Stimulated activated CD4-positive, alpha-beta T cell treated with anti-CD3 and anti-CD28 coated beads, TNF-alpha, amount 100 ng/mL, for 1 hour (primary cell): ENCODE data around the gene SCGB1C1.
A peak's percentile ranks its signal among the peaks of the same experiment; 100 is the strongest.
"Not testable (repeated sequence)": the region's sequence is repeated elsewhere in the genome, so short reads cannot be mapped to it uniquely, and the experiment has no call there.

Experiments used
- DNase-seq, 3 donors: peaks; one replicate each; pipeline ENCODE4 v3.0.0-alpha.2; 2020; ENCODE audit warnings: low read depth in 3 of 3, low spot score in 1 of 3

The SCGB1C1 gene

DNA sequence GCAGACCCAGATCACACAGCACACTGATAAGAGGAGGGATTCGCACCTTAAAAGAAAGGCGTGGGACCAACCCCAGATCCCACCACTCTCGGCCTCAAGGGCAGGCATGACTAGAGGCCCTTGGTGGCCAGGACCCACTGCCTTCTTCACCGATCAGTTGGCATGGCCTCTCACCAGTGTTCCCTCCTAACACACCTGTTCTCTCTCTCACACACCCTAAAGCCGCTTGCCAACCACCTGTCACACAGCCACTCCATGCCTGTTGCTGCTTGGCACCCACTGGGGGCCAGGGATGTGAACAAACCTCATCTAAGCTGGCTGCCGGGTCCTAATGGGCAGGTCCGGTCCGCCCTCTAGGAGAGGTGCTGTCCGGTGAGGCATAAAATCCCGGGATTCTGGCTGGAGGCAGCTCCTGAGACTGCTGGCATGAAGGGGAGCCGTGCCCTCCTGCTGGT, at the start of gene SCGB1C1:
SCGB1C1 (plus strand) TSS at position 405 of the 455 bp plus-strand sequence; CDS start at position 427, 22 bp downstream.
- DNase-seq = not testable (repeated sequence)

DNA sequence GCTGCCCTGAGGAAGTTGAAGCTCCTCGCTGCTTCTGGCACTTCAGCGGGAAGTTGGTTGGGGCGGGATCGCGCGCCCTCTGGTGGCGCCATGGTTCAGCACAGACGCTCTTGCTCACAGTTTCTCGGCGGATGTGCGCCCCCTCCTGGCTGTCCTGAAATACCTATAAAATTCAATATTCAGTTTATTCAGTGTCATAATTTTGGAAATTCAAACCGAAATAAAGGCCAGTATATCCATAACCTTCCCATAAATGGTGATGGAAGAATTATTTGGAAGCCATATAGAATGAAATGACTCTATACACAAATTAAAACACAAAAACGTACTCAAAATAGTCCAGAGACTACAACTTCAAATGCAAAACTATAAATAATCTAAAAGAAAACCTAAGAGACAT, 12.6 kb upstream of the SCGB1C1 start:
- DNase-seq = not testable (repeated sequence)

DNA sequence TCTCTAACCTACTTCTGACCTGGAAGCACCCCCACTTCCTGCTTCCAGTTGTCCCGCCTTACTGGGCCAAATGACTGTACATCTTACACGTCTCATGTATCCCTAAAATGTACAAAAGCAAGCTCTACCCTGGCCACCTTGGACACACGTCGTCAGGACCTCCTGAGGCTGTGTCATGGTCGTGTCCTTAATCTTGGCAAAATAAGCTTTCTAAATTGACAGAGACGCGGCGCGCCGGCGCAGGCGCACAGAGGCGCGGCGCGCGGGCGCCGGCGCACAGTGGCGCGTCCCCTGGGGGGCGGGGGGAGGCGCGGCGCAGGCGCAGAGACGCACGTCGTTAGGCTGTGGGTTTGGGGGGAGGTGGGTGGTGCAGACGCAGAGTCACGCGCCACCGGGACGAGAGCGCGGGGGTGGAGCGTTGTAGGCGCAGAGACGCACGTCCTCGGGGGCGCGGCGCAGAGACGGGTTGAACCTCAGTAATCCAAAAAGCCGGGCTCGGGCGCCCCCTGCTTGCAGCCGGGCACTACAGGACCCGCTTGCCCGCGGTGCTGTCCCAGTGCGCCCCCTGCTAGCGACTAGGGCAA, 3.6 kb upstream of the SCGB1C1 start:
- not testable (repeated sequence) for DNase-seq

DNA sequence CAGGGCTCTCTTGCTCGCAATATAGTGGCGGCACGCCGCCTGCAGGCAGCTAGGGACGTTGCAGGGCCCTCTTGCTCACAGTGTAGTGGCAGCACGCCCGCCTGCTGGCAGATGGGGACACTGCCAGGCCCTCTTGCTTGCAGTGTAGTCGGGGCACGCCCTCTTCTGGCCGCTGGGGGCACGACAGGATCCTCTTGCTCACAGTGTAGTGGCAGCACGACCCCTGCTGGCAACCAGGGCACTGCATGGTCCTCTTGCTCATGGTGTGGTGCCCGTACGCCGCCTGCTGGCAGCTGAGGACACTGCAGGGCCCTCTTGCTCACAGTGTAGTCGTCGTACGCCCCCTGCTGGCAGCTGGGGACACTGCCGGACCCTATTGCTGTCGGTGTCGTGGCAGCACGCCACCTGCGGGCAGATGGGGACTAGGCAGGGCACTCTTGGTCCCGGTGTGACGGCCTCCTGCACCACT, 3.0 kb upstream of the SCGB1C1 start:
- DNase-seq = not testable (repeated sequence)

DNA sequence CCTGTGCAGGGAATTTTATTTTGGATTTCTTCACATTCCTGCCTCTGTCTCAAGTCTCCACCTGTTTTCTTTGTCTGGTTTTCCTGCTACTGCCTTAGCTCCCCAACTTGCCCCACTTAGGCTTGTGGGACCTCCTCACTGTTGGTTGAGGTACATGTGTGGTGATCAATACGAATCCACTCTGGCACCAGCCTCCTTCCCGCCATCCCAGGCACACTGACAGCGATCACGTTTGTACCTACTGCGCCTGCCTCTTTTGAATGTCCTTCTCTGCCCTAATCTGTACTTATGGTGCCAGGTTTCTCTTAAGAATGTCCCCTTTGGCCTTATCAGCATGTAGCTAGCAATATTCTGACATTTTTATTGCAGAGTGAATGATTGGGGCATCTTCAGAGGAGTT, 2.3 kb upstream of the SCGB1C1 start:
- not testable (repeated sequence) for DNase-seq

DNA sequence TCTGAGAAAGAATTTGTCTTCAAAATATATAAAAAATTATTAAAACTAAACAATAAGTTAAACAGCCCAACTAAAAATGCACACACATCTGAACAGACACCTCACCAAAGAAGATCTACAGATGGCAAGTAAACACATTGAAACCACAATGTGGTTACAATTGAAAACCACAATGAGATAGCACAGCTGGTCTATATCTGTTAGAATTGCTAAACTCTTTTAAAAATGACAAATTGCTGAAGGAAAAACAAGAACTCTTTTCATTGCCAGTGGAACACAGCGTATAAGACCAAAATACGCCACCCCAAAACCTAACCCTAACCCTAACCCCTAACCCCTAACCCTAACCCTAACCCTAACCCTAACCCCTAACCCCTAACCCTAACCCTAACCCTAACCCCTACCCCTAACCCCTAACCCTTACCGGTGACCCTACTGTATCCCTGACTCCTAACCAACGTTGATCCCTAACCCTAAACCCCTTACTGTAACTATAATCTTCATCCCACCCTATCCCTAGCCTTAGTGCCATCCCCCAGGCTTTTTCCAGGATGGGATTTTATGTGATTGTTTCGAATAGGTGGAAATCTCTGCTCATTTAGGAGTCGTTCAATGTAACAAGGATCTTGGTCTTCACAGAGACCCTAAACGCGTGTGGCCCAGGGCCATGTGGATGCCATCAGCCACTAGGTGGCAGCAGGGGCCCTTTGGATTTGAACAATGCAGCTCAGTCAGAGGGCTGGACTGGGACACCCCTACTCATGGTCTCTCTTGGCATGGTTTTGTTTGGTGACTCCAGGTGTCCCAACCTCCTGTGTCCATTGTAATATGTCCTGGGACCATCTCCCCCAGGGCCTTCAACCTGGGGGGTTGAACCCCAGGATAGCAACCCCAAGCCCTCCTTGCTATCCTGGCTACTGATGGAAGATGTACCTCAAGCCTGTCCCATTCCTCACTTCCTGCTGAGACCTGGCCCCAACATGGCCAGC, 1.1 kb upstream of the SCGB1C1 start:
- peak in 2 of 3 donors; percentile 30 to 47 for DNase-seq

DNA sequence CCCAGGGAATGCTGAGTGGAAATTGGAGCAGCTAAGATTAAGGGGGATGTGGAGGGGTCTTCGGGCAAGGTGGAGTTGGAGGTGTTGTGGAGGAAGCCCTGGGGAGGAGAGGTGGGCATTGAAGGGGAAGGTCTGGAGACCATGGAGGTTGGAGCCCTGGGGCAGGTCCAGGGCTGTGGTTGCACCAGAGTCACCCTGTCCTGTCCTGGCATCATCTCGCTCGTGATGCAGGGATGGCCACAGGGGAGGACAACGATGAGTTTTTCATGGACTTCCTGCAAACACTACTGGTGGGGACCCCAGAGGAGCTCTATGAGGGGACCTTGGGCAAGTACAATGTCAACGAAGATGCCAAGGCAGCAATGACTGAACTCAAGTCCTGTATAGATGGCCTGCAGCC, 603 bp downstream of the SCGB1C1 start:
- DNase-seq = not testable (repeated sequence)

DNA sequence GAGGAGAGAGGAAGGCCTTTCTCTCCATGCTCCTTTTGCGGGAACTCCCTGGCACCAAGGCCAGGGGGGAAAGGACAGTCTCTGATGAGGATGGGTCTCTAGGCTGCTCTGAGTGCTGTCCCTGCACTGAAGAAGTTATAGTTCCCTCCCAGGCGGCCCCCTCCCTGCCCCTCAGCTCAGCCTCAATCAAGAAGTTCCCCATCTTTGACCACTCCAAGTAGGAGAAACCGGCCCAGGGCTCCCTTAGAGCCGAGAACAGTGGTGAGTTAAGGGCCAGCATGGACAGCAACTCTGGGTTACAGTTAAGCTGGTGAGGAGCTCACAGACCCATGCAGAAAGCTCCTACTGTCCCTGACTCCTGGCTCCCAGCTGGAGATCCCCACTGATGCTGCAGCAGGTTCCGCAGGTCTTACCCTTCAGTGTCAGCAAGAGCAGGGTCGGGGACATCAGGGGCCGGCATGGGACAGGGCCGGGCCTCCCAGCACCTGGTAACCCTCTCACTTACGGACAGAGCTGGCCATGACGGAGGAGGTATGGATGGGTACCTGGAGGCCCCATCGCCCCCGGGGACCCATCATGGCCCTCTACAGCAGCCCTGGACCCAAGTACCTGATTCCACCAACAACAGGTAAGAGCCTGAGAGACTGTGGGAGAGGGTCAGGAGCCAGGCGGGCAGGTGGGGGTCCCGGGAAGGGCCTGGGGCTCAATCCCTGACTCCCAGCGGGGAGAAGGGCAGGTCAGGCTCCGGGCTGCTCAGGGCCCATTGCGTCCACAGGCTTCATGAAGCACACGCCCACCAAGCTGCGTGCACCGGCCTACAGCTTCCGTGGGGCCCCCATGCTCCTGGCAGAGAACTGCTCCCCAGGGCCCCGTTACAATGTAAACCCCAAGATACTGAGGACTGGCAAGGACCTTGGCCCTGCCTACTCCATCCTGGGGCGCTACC, 4.2 kb downstream of the SCGB1C1 start:
- DNase-seq = no peak

DNA sequence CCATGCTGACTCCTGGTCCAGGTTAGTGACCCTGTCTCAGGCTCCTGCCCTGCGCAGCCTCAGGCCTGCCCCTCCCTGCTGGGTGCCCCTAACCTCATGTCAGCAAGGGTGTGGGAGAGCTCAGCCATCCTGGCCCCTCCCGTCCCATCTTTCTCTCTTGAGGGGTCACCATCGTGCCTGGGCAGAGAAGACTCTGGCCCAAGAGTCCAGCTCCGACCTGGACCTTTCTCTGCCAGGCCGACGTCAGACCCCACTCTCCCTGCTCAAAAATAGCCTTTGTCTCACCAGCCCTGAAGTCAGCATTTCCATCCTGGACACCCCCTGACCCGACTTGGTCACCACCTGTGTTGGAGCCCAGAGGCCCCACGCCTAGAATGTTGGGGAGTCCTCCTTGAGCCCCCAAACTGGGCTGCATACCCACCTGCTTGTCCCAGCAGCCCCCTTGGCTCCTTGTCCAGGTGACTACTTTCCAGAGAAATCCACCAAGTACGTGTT, 4.9 kb downstream of the SCGB1C1 start:
- DNase-seq = no peak

DNA sequence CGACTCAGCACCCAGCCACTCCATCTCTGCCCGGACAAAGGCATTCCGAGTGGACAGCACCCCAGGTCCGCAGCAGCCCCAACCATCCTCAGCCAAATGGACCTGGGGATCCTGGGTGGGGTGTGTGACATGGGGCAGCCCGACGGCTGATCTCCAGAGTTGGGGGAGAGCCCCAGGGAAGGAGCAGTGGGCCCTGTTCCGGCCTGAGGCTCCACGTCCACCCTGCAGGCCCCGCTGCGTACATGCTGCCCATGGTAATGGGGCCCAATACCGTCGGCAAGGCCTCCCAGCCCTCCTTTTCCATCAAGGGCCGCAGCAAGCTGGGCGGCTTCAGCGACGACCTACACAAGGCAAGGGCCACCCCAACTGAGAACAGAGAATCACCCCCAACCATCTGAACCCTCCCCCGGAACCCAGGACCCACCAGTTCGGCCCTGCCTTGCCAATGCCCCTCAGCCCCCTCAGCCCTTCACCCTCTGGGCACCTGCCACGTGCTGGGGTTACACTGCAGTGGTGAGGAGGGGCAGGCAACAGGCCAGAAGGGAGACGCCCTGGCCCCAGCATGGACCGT, 5.4 kb downstream of the SCGB1C1 start:
- DNase-seq = no peak

DNA sequence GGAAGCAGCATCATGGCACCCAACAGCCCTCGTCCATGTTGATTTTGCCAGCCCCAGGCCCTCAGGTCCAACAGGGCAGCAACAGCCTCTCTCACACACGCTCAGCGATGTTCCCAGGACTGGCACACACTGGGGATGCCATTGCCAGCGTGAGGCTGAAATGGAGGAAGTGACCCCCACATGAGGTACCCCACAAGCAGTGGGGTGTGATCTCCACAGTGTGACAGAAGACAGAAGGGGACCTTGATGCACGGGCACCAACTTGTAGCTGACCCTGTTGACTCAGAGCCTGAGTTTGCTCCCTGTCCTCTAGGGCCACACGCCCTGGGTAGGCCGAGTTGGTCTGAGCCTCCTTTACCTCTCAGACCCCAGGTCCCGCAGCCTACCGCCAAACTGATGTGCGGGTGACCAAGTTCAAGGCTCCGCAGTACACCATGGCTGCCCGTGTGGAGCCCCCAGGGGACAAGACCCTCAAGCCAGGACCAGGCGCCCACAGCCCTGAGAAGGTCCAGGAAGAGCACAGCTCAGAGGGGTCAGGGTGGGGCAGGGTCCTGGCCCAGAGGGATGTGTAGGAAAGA, 6.2 kb downstream of the SCGB1C1 start:
- DNase-seq = no peak

DNA sequence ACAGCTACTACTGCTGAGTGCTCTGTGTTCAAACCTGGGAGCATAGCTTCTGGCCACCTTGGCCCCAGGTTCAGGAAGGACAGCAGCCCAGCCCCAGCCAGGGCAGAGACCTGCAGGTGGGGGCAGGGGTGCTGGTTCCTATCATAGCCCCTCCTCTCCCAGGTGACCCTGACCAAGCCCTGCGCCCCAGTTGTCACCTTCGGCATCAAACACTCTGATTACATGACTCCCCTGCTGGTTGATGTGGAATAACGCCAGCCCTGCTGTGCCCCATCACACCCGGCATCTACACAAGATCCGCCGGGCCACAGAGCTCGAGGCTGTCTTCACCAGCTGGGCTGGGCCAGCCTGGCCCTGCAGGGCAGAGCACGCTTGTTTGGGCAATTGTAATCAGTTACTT, 6.9 kb downstream of the SCGB1C1 start:
- no peak for DNase-seq

DNA sequence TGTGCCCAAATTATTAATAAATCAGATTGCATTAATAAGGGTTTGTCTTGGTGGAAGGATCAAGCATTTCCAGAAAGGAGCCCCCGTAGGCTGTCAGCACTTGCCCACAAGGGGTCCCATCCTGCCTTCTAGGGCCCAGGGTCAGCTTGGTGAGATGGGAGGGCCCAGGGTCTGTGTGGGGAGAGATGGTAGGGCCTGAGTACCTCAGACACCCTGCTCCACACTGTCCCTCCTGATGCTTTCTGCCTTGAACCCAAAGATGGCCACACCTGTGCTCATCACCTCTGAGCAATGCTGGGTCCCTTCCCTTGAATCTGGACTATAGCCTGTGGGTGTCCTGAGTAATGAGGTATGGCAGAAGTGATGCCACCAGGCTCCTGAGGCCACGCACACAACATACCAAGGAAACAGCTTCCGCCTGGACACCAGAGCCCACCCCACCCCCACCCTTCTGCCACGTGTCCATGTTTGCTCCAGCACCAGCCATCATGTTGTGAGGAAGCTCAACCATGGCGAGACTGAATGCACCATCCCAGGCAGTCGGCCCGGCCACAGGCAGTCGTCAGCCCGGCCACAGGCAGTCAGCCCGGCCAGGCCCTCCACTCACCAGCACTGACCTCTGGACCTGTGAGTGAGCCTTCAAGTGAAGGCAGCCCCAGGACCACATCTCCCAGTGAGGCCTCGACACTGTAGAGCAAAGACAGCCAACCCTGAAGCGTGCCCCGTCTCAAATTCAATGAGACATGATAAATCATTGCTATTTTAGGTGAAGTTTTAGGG, 7.5 kb downstream of the SCGB1C1 start:
- no peak for DNase-seq

DNA sequence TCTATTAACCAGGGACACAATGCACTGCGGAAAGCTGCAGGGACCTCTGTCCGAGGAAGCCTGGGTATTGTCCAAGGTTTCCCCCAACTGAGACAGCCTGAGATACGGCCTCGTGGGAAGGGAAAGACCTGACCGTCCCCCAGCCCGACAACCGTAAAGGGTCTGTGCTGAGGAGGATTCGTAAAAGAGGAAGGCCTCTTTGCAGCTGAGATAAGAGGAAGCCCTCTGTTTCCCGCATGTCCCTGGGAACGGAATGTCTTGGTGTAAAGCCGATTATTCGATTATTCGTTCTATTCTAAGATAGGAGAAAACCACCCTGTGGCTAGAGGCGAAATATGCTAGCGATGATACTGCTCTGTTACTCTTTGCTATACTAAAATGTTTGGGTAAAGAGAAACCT, 9.1 kb downstream of the SCGB1C1 start:
- no peak for DNase-seq

DNA sequence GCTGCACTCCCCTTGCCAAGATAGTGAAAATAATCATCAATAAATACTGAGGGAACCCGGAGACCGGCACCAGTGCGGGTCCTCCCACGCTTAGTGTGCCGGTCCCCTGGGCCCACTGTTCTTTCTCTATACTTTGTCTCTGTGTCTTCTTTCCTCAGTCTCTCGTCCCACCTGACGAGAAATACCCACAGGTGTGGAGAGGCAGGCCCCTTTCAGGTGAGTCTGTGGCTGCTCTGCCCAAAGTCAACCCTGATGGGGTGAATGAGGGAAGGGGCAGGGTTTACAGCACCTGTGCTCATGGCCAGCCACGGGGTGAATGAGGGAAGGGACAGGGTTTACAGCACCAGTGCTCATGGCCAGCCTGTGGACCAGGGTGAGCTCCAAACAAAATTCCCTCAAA, 9.6 kb downstream of the SCGB1C1 start:
- no peak for DNase-seq

DNA sequence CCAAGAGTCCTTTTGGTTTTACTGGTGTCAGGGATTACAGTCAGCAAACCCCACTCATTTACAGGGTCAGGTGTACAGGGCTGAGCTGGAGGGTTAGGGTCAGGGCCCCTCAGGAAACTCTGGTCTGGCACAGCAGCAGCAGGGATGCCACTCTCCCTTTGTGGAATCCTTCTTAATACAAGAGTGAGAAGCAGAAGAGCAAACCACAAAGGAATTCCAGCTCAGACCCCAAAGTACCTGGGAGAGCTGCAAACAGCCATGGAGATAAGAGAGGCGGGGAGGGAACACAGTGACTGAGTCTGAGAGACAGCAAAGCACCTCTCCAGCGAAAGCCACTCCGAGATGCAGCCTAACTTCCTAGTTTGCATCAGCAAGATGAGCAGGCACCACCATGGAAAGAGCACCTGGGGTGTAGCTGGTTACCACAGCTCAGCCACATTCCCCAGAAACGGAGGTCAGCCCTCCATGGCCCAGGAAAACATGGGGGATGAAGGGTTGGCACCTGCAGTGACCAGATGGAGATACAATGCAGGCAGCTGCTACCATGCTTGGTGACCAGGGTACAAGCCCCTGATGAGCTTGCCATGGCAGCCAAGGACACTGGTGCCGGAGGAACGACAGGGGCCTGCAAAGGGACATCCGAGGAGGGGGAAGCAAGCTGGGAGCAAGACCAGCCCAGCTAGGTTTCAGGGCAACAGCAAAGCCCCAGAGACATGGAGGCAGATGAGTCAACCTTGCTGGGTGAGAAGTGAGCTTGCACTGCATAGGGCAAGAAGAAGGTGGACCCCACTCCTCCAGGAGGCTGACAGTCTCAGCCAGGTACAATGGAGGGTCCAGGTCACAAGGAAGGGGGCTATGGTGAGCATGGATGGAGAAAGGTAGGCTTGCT, 10.4 kb downstream of the SCGB1C1 start:
- no peak for DNase-seq

DNA sequence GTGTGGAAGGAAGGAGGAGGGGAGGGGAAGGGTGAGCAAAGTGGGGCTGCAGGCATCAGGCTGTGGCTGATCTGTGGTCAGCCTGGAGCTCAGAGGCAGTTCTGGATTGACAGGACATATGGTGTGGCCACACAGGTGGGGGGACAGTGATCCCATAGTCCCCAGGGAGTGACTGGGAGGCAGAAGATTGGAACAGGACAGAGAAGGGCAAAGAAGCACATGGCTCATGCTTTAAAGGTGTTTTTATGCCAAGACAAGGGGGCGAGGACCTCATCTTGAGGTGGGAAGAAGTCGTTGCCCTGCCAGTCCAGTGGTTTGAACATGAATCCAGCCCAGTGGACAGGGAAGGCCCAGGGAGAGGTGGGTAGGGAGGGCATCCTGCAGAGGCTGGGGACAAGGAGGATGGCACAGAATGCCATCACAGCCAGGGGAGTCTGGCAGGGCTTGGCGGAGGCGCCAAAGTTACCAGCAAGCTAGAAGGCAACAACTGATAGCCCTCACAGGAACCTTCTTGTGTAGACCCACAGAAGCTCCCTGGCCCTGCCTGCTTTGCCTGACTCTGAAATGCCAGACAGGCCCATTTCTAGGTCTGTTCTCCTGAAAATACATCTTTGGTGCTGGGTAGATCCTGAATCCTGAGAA, 11.2 kb downstream of the SCGB1C1 start:
- DNase-seq = no peak

DNA sequence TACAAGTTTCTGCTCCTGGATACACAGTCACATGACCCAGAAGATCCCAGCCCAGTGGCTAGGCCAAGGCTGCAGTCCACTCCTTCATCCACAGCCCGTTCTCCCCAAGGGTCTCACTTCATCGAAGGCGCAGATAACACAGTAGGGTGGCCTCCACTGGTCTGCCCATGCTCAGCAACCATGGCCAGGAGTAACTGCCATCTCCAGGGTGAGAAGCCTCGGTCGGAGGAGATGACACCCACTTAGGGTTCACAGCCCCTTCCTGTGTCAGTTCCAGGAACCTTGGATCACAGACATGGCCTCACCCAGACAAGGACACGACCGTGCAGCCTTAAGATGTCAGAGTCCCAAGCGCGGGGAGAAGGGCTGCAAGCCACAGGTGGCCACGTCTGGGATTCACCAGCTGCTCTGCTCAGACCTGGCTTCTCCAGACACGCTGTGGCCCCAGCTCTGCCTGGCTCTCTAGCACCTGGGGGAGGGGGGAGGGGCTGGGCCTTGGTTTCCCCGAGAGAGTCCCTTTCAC, 11.8 kb downstream of the SCGB1C1 start:
- no peak for DNase-seq
